DLD1 (cell line): Measurements from ENCODE around the gene SCAF1.

Experiments used
- in situ Hi-C: cut with HindIII; loops from 2 replicates; pipeline ENCODE4 v1.10.0; 2017; ENCODE audit warnings: low sequenced_read_pairs

SCAF1 gene

GRCh38 chr19:49664171-49665035 lies 22.4 kb downstream of the SCAF1 start:
- in situ Hi-C loops, result no loop called here

- in situ Hi-C loops, result no loop called here
Measured at GRCh38 chr19:49665036-49665350, 23.0 kb downstream of the SCAF1 start.

DNA sequence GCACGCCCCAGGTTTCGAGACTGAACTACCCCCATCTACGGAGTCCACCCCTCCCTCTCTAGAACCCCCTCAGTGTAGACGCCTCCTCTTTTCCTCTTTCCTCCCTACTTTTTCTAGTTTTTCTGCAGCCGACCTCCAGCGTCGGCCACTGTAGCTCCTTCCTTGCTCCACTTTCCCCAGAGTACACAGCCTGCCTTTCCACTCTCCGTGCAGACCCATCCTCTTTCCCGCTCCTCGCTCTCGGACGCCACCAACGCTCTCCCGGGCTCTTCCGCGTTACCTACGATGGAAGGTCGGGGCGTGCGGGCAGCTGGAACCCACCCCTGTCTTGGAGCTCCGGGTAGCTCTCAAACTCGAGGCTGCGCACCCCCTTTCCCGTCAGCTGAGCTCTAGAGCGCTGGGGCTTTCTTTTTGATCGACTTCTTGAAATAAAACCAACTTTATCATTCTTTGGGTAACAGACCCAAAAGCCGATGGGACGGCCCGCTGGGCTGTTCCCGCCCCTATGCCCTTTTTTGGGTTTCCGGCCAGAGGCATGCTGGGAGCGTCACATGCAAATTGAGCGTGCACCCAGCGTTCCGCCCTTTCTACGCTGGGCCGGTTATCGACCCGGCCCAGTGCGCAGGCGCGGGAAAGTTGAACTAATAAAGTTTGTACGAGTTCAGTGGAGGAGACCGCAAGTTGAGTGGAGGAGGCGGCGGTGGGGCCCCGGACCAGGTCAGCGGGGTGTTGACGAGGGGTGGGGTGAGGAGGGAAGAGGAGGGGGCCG lies 23.5 kb downstream of the SCAF1 start, which contains the start of the genes BCL2L12 and IRF3:
Gene BCL2L12 (plus strand): TSS at position 583 of the 769 bp plus-strand sequence. CDS start 760 bp downstream, outside the sequence.
Gene IRF3 (minus strand): TSS at position 507 of the 769 bp plus-strand sequence. CDS start 1,019 bp downstream, outside the sequence.
- in situ Hi-C loops, result no loop called here

GRCh38 chr19:49666120-49666444 lies 24.1 kb downstream of the SCAF1 start:
- in situ Hi-C loops, result no loop called here

DNA sequence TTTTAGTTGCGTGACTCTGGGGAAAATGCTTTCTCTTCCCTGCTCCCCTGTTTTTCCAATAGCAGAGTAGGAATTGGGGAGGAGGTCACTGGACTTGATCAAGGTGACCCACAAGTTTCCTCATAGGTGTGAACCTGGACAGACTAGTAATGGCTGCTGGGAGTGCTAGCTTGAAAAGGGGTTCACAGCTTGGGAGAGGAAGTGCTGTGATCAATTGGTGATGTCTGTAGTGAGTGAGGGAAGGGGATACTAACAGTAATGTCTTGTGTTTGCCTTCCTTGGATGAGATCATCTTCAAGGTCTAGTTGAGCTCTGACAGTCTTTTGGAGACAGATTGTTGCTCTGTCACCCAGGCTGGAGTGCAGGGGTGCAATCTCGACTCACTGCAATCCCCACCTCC lies 25.5 kb downstream of the SCAF1 start:
- in situ Hi-C loops, result no loop called here

DNA sequence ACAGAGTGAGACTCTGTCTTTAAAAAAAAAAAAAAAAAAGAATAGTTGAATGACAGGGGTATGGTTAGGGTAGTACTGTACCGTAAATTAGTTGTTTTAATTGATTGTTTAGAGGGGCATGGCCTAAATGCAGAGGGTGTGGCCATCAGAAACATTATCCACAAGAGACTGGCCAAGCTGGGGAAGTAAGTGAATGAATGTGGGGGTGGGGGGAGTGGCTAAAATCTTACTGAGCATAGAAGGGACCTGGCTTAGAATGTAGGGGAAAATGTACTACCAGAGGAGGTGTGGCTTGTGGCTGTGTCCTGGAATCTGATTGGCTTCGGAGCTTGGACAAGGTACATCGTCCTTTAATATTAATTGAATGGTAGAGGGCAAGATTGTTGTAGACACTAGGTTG lies 27.5 kb downstream of the SCAF1 start:
- in situ Hi-C loops, result no loop called here

DNA sequence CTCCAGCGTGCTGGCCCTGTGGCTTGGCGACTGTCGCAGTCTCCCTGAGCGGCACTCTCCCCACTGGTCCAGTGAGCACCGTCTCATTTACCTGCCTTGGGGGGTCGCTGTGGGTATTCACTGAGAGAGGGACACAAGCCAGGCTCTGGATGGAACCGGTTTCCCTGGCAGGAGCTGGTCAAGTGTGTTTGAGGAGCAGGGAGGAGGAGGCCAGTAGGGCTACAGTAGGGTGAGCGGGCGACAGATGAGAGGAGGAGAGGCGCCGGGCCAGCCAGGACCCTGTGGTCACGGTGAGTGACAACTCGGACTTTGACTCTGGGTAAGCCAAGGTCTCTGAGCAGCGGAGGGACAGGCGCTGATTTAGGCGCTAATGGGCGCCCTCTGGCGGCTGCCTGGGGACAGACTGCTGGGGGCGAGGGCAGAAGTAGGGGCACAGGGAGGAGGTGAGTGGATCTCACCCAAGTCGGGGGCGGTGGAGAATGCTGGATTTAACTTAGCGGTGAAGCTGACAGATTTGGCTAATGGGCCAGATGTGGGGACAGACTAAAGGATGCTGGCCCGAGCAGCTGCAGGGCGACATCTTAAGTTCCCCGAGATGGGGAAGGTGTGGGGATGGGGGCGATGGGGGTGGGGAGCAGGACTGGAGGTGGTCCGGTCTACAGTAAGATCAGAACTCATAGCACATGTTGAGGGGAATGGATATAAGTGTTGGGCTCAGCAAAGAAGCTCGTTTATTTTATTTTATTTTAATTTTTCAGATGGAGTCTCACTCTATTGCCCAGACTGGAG lies 30.3 kb downstream of the SCAF1 start:
- in situ Hi-C loops, result no loop called here

- in situ Hi-C loops, result no loop called here
Measured at GRCh38 chr19:49676136-49676783, 34.3 kb downstream of the SCAF1 start.

DNA sequence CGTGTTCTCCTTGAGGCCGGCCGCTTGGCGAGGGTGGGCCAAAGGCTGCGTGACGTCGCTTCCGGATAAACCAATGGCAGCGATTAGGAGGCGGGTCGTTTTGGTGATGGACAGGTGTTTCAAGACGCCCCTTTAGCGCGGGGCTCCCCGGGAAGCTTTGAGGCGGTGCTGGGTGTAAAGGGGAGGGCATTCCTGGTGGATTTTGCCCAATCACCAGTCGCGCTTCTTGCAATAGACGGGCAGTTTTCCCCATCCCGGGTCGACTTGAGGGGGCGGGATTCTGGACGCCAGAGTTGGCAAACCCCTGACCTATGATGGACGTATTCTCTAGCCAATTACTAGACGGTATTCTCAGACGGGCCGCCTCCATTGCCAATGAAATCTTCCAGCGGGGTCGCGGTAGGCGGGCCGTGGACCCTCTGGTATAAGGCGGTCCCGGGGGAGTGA lies 34.8 kb downstream of the SCAF1 start:
- in situ Hi-C loops, result no loop called here

DNA sequence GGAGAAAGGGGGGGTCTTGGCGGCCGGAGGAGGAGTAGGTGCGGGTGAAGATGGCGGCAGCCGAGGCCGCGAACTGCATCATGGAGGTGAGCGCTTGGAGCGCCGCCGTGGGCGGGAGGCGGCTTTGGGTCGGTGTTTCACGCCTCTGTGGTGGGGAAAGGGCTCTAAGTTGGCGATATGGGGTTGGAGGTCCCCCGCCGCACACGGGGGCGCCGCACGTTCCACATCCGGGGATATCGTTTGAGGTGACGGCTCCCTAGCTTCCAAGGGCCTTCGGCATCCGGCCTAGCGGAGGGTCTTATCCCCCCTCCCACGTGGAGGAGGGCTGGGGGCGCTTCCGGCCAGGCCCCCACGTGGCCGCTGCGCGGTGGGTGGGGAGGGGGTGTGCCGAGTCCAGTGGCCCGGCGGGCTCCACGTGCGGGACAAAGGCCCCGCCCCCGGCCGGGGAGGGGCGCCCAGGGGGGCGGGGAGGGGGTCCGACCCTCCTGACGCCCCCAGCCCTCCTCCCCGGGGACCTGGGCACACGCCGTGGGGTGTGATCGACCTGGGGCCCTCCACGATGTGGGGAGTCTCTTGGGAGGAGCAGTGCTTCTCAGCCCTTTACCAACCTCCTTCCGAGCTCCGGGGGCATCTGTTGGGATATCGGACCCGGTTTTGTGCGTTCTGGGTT lies 35.4 kb downstream of the SCAF1 start, which contains the start of gene PRMT1:
Gene PRMT1 (plus strand): TSS at position 41 of the 670 bp plus-strand sequence. CDS start 10 bp downstream, at position 51.
- in situ Hi-C loops, result no loop called here

GRCh38 chr19:49677901-49678674 lies 36.1 kb downstream of the SCAF1 start:
- in situ Hi-C loops, result no loop called here

- in situ Hi-C loops, result no loop called here
Measured at GRCh38 chr19:49678985-49679770, 37.2 kb downstream of the SCAF1 start.

GRCh38 chr19:49679771-49680413 lies 37.9 kb downstream of the SCAF1 start:
- in situ Hi-C loops, result no loop called here

GRCh38 chr19:49680421-49681351 lies 38.7 kb downstream of the SCAF1 start:
- in situ Hi-C loops, result no loop called here

DNA sequence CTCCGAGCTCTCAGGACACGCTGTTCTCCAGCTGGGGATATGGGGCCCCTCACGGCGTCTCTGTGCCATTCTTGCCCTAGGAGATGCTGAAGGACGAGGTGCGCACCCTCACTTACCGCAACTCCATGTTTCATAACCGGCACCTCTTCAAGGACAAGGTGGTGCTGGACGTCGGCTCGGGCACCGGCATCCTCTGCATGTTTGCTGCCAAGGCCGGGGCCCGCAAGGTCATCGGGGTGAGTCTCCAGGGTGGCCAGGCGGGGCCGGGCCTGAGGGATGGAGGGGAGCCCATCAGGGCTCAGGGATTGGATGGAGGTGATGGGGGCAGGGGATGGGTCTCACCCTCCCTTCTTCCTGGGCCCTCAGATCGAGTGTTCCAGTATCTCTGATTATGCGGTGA lies 39.8 kb downstream of the SCAF1 start:
- in situ Hi-C loops, result no loop called here

- in situ Hi-C loops, result no loop called here
Measured at GRCh38 chr19:49682274-49682673, 40.3 kb downstream of the SCAF1 start.

DNA sequence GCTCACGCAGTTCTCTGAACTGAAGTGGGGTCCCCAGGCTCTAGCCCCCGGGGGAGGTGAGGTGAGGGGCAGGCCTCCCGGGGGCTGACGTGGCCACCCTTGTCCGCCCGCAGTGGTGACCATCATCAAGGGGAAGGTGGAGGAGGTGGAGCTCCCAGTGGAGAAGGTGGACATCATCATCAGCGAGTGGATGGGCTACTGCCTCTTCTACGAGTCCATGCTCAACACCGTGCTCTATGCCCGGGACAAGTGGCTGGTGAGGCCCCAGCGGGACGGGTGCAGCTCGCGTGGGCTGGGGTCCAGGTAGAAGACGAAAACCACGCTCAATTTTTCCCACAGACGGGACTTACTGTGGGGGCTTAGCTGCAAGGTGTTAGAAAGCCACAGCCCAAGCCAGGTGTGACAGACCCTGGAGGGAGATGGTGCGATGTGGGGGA lies 41.8 kb downstream of the SCAF1 start:
- in situ Hi-C loops, result no loop called here
